T-helper 22 cell (primary cell): ENCODE results near the gene NMU.
"Not testable (repeated sequence)": the region's sequence is repeated elsewhere in the genome, so short reads cannot be mapped to it uniquely, and the experiment has no call there.

ENCODE experiments used
- DNase-seq: peaks from one replicate; pipeline ENCODE4 v3.0.0-alpha.2; 2020; ENCODE audit warnings: low read depth

Gene NMU

DNA sequence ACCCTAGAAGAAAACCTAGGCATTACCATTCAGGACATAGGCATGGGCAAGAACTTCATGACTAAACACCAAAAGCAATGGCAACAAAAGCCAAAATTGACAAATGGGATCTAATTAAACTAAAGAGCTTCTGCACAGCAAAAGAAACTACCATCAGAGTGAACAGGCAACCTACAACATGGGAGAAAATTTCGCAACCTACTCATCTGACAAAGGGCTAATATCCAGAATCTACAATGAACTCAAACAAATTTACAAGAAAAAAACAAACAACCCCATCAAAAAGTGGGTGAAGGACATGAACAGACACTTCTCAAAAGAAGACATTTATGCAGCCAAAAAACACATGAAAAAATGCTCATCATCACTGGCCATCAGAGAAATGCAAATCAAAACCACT is 12.0 kb downstream of the NMU start:
- DNase-seq = not testable (repeated sequence)

DNA sequence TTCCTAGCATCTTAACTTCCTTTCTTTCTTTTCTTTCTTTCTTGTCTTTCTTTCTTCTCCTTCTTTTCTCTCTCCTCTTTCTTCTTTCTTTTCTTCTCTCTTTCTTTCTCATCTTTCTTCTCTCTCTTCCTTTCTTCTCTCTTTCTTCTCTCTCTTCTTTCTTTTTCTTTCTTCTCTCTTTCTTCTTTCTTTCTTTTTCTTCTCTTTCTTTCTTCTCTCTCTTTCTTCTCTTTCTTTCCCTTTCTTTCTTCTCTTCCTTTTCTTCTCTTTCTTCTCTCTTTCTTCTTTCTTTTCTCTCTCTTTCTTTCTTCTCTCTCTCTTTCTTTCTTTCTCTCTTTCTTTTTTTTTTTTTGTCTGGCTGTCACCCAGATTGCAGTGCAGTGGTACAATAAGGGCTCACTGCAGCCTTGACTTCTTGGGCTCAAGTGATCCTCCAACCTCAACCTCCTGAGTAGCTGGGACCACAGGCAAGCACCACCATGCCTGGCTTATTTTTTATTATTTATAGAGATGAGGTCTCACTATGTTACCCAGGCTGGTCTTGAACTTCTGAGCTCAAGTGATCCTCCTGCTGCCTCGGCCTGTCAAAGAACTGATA is 17.5 kb downstream of the NMU start:
- no peak for DNase-seq

DNA sequence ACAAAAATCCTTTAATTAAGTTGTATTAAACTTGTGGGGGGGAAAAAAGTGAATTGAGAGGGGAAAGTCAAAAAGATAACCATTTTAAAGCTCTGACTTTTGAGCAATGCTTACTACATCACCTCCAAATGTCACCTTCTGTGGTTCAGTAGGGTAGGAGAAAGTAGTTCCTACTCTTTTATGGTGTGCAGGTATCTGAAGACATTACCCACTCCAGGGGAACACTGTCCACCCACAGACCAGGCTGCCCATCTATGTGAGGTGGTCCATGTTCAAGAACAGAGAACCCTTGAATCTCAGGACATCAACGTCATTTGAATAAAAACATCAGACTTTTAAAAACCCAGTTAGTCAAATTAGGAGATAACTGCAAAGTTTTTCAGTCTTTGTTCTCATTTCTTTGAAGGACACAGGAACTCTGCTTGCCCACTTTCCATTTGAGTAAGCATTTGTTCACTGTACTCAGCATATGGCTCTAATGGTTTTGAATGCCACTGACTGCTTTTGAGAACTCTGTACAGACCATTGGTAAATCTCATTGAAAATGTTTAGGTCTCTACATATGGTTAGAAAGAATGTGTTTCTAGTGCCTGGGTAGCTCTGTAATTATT is 18.4 kb downstream of the NMU start:
- no peak for DNase-seq

DNA sequence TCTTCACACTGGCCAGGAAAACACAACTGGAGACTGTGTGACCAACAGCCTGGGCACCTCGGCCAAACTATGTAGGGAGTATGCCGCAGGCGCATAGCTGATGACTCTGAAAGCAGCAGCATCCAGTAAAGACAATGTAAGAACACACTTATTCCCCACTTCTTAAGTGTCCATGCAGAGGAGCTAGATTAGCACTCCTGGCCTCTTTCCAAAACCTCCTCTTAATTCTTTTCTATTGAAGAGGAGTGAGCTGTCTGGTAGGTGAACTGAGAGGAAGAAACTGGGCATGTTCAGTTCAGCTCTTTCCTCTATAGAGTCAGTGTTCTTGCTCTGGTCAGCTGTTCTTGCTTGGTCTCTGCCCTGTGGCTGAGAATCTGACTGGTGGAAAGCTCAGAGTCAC is 21.1 kb downstream of the NMU start:
- DNase-seq = no peak

DNA sequence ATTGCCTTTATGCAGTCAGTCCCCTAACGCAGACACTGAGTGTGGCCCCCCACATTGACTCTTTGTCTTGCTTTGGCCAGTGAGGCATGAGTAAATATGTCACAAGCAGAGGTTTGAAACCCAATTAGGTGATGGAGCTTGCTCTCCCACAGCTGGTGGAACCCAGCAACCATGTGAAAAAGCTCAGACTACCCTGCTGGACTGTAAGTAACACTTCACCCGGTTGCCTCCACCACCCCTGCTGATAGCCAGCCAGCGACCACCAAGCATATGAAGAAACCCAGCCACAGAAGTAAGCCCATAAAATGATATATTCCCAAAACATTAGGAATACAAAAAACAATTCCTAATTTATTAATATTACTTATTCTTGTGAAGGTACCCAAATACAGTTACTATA is 22.5 kb downstream of the NMU start:
- no peak for DNase-seq

DNA sequence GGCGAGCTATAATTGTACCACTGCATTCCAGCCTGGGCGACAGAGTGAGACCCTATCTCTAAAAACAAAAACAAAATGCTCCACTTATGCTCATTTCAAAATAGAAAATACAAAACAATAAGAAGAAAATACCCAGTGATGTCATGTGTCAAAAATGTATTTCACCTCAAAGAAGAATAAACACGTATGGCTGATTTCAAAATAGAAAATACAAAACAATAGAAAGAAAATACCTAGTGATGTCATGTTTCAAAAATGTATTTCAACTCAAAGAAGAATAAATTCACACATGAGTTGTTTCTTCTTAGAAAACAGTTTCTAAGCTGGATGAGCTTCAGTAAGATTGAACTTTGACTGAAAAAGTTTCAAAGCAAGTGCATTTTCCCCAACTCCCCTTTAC is 23.8 kb downstream of the NMU start:
- DNase-seq = no peak

DNA sequence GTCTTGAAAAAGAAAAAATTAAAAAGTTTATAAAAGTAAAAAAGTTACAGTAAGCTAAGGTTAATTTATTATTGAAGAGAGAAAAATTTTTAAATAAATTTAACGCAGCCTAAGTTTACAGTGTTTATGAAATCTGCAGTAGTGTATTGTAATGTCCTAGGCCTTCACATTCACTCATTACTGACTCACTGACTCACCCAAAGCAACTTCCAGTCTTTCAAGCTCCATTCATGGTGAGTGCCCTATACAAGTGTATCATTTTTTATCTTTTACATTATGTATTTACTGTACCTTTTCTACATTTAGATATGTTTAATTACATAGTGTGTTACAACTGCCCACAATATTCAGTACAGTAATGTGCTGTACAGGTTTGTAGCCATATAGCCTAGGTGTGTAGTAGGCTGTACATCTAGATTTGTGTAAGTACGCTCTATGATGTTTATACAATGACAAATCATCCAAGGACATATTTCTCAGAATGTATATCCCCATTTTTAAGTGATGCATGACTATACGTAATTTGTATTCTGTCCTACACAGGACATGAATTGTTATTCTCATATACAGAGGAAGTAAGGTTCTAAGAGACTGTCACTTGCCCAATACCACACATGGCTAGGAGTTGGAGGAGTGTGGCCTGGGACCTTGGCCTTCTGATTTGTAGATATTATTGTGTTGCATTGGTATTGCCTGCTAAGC is 24.6 kb downstream of the NMU start:
- DNase-seq = no peak

DNA sequence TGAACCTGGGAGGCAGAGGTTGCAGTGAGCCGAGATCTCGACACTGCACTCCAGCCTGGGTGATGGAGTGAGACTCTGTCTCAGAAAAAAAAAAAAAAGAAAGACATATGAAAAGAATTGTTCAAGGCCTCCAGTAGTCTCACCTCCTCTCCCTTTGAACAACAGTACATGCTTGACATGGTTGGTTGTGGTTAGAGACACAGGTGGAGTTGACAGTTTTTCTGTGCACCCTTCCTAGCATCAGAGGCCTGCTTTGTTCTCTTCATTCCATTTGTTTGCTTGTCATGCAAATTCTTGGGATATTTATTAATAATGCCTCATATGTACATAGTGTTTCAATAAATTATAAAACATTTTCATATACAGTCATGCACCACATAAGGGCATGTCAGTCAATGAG is 25.7 kb downstream of the NMU start:
- no peak for DNase-seq

DNA sequence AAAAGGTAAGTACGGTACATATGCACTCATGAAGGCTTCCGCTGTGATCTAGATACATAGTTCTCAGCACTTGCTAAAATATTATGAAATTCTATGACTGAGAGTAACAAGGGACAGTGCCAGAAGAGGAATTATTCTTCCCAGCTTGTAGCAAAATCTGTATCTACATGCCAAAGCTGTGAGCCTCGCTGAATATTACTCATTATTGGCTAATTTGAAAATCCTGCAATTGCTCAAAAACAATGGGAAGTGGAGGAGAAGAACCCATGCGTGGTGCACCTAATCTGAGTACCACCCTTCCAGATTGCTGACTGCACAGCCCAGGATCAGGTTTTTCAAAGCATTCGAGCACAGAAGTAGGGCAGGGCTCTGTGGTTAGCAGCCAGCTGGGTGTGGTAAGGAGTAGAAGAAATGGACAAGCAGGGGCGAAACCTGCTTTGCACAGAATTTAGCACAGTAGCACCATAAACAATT is 26.7 kb downstream of the NMU start:
- no peak for DNase-seq

DNA sequence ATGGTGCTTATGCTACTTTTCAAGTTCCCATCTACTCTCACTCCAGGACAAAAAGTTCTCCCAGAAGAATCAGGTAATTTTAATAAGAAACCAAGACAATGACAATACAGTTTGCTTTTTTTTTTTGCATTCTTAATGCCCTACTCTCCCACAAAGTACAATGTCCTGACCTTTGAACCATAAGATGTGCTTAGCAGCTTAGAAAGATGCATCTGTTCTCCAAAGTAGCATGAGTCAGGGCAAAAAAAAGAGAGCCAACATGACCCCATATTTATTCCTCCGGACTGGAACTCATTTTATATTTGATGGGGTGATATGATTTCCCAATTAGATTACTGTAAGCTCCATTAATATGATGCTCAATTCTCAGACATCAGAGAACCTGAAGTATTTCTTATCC is 27.5 kb downstream of the NMU start:
- DNase-seq = no peak

DNA sequence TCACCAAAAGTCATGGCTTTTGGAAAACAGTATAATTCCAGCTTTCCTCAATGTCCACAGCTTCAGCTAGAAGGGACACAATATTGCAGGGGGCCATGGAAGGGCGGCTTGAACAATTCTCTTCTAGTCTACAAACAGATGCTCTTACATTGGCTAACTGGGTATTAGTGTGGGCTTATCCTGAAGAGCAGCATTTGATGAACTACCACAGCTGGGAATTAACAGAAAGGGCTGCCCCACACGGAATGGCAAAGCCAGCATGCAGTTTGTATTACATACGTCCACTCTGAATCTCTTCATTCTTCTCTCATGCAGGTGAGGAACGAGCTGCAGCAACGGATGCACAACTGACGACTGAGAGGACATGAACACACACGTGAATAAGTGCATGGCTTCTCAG is 31.1 kb downstream of the NMU start:
- DNase-seq = no peak

DNA sequence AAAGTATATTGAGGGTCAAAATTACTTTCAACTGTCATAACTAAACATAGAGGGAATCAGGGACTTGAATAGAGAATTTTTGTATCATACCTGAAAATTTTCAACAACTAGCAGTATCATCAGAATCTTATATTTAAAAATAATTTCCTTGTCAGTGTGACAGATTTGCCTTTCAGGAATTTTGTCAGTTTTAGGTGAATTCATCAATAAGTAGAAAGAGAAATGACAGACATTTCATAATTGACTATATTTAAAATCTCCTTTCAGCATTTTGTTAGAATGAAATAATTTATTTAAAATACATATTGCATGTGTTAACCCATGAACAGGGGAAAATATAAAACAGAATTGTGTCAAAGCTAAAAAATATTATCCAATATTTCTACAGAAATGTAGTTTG is 35.5 kb downstream of the NMU start:
- DNase-seq = no peak

DNA sequence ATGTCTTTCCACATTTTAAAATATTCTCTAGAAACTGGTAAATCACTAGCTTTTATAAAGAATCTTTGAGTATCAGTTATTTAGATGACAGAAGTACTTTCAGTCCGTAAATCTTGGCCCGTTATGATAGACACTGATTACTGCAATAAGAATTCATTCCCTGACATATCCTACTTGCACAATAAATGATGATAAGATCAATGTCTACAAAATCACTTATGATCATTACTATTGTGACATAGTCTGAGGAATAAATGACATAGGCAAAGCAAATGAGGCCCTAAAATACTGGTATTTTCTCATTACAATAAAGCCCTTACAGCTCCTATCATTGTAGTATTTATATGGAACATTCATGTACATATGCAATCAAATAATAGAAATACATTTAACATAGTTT is 37.5 kb downstream of the NMU start:
- no peak for DNase-seq

DNA sequence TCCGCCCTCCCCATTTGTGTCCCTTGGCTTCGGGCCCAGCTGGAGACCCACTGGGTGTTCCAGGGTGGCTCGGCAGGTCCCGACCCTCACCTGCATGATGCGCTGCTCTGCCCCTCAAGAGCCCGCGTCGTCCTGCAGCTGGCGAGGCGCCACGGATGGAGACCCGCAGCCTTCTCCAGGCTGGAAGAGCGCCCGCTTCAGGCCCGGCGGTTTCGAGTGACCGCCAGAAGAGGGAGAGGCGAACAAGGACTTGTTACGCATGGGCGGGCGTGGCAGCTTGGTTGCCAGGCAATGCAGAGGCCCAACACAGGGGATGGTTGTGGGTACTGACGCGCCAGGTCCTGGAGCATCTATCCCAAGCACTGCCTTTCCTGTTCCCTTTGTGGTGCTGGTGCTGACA is 44.1 kb downstream of the NMU start, which contains the start of gene PDCL2:
TSS of gene PDCL2 (minus strand) at position 232 of the 400 bp plus-strand sequence. CDS start at position 96, 136 bp downstream.
- no peak for DNase-seq

DNA sequence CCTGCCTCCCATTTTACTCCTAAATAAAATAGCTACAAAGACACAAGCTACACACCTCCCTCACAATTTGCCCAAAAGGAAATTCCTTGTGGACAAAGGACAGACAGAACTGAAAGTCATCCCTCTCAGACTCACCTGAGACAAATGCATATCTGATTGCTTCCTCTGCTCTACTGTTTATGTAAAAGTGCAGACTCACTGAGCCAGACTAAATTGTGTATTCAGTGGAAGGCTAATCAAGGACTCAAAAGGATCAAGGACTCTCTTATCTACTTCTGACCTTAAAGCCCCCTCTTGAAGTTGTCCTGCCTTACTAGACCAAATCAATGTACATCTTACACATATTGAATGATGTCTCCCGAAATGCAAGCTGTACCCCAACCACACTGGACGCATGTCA is 47.9 kb downstream of the NMU start:
- no peak for DNase-seq

DNA sequence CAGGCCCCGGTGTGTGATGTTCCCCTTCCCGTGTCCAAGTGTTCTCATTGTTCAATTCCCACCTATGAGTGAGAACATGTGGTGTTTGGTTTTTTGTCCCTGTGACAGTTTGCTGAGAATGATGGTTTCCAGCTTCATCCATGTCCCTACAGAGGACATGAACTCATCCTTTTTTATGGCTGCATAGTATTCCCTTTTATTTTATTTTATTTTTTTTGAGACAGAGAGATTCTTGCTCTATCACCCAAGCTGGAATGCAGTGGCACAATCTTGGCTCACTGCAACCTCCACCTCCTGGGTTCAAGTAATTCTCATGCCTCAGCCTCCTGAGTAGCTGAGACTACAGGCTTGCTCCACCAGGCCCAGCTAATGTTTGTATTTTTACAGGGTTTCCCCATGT is 53.3 kb downstream of the NMU start:
- DNase-seq = not testable (repeated sequence)

DNA sequence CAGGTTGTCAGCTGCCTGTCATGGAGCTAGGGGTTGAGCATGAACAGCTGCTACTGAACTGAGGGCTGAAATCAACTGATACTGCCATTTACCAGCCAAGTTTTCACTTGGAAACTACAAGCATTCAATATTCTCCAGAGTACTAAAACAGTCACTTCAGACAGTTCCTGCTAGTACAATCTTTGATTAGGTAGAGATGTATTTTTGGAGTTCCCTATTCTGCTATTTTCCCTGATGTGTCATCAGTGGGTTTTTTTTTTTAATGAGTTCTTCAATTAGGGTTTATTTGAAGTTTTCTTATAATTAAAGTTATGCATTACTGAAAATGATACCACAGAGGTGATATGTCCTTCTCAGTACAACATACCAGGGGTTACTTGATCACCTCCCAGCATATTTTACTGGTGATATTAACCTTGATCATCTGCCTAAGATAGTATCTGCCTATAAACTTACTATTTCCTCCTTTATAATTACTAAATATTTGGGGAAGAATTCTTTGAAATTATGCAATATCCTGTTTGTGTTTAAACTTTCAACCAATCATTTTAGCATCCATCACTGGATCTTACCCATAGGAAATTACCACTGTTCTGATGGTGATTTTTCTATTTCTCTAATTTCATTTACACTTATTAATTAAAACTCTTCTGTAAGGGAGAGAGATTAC is 57.6 kb downstream of the NMU start:
- DNase-seq = no peak

DNA sequence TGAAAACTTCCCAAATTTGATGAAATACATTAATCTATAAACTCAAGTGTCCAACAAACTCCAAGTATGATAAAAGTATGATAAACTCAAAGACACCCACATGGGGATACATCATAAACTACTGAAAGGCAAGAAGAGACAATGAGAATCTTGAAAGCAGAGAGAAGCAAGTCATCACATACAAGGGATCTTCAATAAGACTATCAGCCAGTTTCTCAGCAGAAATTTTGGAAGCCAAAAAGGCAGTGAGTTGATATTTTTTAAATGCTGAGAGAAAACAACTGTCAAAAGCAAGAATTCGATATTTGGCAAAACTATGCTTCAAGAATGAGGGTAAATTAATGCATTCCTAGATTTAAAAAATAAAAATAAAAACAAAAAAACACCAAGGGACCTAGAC is 60.6 kb downstream of the NMU start:
- DNase-seq = no peak

DNA sequence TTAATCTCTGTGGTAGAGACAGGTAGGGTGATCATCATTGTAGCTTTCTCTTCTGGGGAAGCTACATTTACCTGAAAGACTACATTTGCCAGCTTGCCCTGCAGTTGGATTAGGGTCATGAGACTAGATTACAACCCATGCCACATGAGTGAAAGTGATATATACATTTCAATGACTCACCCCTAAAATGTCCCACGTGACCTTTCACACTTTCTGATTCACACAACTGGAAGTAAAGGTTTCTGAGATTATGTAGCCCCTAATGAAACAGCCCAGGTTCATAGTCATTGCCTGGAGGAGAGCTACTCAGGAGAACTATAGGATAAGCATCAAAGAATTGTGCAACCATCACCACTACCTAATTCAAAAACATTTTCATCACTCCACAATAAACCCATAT is 61.8 kb downstream of the NMU start:
- no peak for DNase-seq

DNA sequence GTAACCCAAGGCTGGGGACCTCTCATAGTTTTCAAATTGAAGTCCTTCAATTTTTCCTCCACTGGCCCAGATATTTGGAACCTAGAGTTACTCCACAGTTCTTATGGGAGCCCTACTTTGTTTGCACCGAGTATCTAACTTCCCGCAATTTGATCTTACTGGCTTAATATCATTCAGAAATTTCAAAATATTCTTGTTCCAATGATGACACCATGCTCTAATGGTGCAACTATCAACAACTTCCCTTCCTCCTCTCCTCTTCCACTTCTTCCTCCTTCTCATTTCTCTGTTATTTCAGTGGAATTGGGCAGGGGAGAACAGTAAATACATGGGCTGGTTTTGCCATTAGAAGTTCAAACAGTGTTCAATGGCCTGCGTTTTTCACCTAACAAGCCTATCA is 64.3 kb downstream of the NMU start:
- no peak for DNase-seq

DNA sequence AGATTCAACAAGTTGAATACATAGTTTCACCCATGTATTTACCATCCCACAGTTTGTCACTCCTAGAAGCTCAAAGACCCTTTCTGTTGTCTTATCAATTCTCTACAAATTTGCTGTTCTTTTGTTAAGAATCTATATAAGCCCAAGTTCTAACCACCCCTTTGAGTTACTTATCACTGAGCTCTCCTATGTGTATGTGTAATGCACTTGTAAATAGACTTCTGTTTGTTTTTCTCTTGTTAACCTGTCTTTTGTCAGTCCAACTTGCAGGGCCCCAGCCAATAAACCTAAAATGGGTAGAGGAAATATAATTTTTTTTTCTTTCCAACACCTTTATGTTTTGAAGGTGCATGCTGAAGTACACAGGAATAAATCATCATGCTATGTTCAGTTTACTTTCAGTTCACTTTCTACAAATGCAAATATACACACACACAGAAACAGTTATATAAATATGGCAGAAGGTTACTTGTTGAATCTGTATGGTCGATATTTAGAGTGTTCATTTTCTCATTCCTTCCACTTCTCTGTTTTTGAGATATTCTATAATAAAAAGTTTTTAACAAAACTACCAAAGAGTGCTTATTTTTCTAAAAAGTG is 67.1 kb downstream of the NMU start:
- DNase-seq = no peak

DNA sequence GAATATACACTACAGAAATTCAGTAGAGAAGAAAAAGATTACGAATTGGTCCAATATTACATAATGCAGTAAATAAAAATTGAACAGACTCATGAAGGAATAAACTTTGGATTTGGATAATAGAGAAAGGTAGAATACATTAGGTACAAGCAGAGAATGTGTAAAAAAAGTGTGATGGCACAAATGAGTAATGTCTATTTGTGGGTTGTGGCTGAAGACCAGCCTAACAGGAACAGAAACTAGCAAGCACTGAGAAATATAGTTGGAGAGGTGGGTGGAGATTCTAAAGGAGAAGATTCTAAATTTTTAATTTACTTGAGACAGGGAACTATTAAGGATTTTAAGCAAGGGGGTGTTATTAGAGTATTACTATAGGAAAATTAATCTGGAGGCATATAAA is 74.2 kb downstream of the NMU start:
- DNase-seq = no peak

DNA sequence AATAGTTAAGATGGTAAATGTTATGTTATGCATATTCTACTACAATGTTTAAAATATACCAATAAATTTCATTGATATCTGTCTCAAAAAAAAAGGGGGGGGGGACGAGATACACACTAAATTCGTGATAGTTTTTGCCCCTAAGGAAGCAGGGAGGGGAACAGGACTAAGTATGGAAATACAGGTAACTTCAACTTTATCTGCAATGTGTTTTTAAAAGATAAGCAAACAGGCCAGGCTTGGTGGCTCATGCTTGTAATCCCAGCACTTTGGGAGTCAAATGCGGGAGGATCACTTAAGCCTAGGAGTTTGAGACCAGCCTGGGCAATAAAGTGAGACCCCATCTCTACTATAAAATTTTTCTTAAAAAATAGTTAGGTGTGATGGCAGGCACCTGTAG is 76.0 kb downstream of the NMU start:
- DNase-seq = no peak
